Endothelial cell (in vitro differentiated cells): ENCODE data around the gene CYP4X1. TPM values are rescaled to one million over a fixed set of nuclear protein-coding genes. Genes with fewer than 3 reads are reported as not detected.
A peak's percentile ranks its signal among the peaks of the same experiment; 100 is the strongest.
"Not testable (repeated sequence)": the region's sequence is repeated elsewhere in the genome, so short reads cannot be mapped to it uniquely, and the experiment has no call there.

ENCODE experiments used
- DNase-seq: peaks from one replicate; pipeline ENCODE4 v3.0.0; 2021; ENCODE audit warnings: low spot score
- H3K27ac Mint-ChIP-seq: one replicate; pipeline ENCODE4 v1.8.0; 2021; ENCODE audit warnings: mixed read lengths, inconsistent platforms; ENCODE audit not compliant: unreplicated experiment
- H3K27me3 Mint-ChIP-seq: one replicate; pipeline ENCODE4 v1.8.0; 2021; ENCODE audit warnings: mild to moderate bottlenecking, moderate library complexity, mixed read lengths, inconsistent platforms; ENCODE audit not compliant: unreplicated experiment
- H3K36me3 Mint-ChIP-seq: one replicate; pipeline ENCODE4 v1.8.0; 2021; ENCODE audit warnings: mild to moderate bottlenecking, low read depth, mixed read lengths, inconsistent platforms; ENCODE audit not compliant: unreplicated experiment
- H3K4me1 Mint-ChIP-seq: one replicate; pipeline ENCODE4 v1.8.0; 2021; ENCODE audit warnings: mild to moderate bottlenecking, mixed read lengths, inconsistent platforms; ENCODE audit not compliant: unreplicated experiment
- H3K4me3 Mint-ChIP-seq: one replicate; pipeline ENCODE4 v1.8.0; 2021; ENCODE audit warnings: mild to moderate bottlenecking, mixed read lengths, inconsistent platforms; ENCODE audit not compliant: unreplicated experiment
- H3K9me3 Mint-ChIP-seq: one replicate; pipeline ENCODE4 v1.8.0; 2021; ENCODE audit warnings: mixed read lengths, inconsistent platforms; ENCODE audit not compliant: unreplicated experiment
- long read RNA-seq: library from polyadenylated mRNA; unstranded; transcript quantifications from one replicate; pipeline ENCODE4 v2.0.0, GENCODE V29; 2020; ENCODE audit not compliant: unreplicated experiment
- total RNA-seq: library from RNA; stranded (reverse); fragmentation: NEBNext Ultra II Directional; extraction: Animal tissue kit (Norgen Biotek cat#: 25700); gene quantifications from one replicate; pipeline ENCODE4 v1.2.1, GENCODE V29; 2021; ENCODE audit not compliant: unreplicated experiment
- TF ChIP-seq, protein P1 (sequence below): fragments of 200-600 bp; sonication (generic); IDR thresholded peaks from one replicate; pipeline ENCODE4 v1.5.0; 2021; ENCODE audit warnings: antibody characterized with exemption; ENCODE audit not compliant: unreplicated experiment

The CYP4X1 gene, protein sequence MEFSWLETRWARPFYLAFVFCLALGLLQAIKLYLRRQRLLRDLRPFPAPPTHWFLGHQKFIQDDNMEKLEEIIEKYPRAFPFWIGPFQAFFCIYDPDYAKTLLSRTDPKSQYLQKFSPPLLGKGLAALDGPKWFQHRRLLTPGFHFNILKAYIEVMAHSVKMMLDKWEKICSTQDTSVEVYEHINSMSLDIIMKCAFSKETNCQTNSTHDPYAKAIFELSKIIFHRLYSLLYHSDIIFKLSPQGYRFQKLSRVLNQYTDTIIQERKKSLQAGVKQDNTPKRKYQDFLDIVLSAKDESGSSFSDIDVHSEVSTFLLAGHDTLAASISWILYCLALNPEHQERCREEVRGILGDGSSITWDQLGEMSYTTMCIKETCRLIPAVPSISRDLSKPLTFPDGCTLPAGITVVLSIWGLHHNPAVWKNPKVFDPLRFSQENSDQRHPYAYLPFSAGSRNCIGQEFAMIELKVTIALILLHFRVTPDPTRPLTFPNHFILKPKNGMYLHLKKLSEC
- total RNA-seq, result 0.23 TPM
- long read RNA-seq, partial matches to known transcripts, result 0 of 1 reads
- long read RNA-seq, other reads (novel, unspliced or antisense), result 0 of 1 reads

DNA sequence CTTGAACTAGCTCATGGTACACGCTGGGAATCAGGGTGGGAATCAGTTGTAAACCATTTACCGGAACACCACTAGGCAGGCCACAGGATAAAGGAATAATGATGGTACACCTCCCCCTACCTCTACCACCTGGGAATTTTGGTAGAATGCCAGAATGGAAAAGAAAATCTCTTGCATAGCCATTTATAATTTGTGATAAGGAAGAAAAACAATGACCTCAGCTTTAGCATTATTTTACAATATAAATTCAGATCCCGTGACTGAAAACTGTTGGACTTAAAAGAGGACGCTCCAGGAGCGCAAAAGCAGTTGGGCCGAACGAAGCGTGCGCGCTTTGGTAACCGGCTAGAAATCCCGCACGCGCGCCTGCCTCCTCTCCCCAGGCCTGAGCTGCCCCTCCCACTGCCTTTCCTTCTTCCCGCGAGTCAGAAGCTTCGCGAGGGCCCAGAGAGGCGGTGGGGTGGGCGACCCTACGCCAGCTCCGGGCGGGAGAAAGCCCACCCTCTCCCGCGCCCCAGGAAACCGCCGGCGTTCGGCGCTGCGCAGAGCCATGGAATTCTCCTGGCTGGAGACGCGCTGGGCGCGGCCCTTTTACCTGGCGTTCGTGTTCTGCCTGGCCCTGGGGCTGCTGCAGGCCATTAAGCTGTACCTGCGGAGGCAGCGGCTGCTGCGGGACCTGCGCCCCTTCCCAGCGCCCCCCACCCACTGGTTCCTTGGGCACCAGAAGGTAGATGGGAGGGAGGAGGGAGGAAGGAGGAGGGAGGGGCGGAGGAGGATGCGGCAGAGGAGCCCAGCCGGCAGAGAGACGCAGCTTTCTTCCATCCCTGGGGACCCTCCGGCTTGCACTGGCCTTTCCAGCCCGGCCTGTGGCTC lies at the start of gene CYP4X1:
CYP4X1 (plus strand) TSS at position 402 of the 873 bp plus-strand sequence; CDS start at position 551, 149 bp downstream.
- H3K27me3 Mint-ChIP-seq, result peaks cover 4% of the 10 kb centered on the region
- H3K4me1 Mint-ChIP-seq, result peaks cover 7% of the 10 kb centered on the region
- H3K9me3 Mint-ChIP-seq, result no peaks in the 10 kb centered on the region
- DNase-seq, result peak; percentile 18
- no peaks in the 10 kb centered on the region for H3K36me3 Mint-ChIP-seq
- no peak within 1 kb of the TSS for H3K27ac Mint-ChIP-seq
- peak within 1 kb of the TSS; percentile 78 for H3K4me3 Mint-ChIP-seq
- TF ChIP-seq, protein P1, sequence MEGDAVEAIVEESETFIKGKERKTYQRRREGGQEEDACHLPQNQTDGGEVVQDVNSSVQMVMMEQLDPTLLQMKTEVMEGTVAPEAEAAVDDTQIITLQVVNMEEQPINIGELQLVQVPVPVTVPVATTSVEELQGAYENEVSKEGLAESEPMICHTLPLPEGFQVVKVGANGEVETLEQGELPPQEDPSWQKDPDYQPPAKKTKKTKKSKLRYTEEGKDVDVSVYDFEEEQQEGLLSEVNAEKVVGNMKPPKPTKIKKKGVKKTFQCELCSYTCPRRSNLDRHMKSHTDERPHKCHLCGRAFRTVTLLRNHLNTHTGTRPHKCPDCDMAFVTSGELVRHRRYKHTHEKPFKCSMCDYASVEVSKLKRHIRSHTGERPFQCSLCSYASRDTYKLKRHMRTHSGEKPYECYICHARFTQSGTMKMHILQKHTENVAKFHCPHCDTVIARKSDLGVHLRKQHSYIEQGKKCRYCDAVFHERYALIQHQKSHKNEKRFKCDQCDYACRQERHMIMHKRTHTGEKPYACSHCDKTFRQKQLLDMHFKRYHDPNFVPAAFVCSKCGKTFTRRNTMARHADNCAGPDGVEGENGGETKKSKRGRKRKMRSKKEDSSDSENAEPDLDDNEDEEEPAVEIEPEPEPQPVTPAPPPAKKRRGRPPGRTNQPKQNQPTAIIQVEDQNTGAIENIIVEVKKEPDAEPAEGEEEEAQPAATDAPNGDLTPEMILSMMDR, result no peak

DNA sequence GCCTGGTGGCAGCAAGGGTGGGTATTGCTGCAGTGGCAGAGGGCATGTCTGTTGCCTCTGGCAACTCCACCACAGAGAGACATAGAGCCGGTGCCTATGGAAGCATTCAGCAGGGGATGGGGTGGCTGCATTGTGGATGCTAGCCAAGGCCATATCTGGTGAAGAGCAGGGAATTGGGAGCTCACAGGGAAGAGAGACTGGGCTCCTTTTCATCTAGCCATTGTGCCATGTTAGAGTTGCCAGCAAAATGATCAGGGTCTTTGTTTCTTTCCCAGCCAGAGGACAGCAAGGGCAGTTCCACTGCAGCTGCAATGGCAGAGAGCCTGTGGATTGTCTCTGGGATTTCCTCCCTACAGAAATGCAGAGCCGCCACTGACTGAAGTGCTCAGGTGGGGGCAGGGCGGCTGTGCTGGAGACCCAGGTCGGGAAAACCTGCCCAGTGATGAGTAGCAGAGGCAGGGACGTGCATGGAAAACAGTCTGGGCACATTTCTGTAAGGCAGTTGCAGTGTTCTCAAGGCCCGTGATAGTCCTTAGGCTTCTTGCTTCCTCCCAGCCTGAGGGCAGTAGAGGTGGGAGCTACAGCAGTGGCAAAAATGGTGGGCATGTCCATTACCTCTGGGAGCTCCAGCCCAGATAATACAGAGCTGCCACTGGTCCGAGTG lies 40.2 kb upstream of the CYP4X1 start:
- H3K9me3 Mint-ChIP-seq, result no peaks in the 10 kb centered on the region
- DNase-seq, result no peak
- H3K27me3 Mint-ChIP-seq, result peaks cover 2% of the 10 kb centered on the region
- peaks cover 9% of the 10 kb centered on the region for H3K4me1 Mint-ChIP-seq
- H3K27ac Mint-ChIP-seq, result peak overlapping the region; percentile 2
- no peaks in the 10 kb centered on the region for H3K36me3 Mint-ChIP-seq
- no peak overlapping the region for H3K4me3 Mint-ChIP-seq
- TF ChIP-seq, protein P1, result no peak

DNA sequence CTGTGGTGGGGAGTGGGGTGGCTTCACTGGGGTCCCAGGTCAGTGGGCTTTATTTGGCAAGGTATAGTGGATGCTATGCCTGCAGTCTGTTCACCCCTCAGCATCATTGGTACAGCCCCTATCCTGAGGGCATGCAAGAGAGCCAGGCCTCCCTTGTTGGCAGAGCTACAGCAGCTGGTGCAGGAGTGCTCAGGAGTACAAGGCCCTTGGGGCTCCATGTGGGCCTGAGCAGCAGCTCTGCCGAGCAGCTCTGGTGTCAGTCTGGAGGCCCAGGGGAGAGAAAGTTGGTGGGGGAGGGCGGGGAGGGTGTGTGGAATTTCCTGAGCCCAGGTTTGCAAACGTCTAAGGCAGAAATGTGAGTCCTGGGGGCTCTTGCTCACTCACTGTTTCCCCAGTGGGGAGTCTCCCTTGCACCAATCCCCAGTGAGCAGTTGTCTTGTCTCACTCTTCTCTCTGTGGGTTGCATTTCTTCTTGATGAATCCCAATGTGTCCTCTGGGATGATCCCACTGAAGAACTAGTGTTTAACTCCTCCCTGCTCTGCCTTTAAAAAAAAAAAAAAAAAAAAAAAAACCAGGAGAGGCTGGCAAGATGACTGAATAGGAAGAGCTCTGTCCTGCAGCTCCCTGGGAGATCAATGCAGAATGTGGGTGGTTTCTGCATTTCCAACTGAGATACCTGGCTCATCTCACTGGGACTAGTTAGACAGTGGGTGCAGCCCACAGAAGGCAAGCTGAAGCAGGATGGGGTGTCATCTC lies 39.5 kb upstream of the CYP4X1 start:
- Mint-ChIP-seq H3K36me3 (no peaks in the 10 kb centered on the region), H3K9me3 (no peaks in the 10 kb centered on the region), H3K27me3 (peaks cover 2% of the 10 kb centered on the region), H3K27ac (no peak overlapping the region), H3K4me1 (peaks cover 9% of the 10 kb centered on the region), H3K4me3 (no peak overlapping the region)
- TF ChIP-seq, protein P1, result no peak
- no peak for DNase-seq

DNA sequence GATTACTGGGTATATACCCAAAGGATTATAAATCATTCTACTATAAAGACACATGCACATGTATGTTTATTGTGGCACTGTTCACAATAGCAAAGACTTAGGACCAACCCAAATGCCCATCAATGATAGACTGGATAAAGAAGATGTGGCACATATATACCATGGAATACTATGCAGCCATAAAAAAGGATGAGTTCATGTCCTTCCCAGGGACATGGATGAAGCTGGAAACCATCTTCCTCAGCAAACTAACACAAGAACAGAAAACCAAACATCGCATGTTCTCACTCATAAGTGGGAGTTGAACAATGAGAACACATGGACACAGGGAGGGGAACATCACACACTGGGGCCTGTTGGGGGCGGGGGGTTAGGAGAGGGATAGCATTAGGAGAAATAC lies 32.9 kb upstream of the CYP4X1 start:
- DNase-seq, H3K27me3 Mint-ChIP-seq, H3K27ac Mint-ChIP-seq, H3K4me1 Mint-ChIP-seq, H3K4me3 Mint-ChIP-seq, H3K36me3 Mint-ChIP-seq, H3K9me3 Mint-ChIP-seq: not testable (repeated sequence)
